IPS-NIHi7 (cell line): ENCODE measurements around the gene FASLG.

Experiments used
- DNase-seq: peaks from one replicate; pipeline ENCODE4 v3.0.0; 2012; ENCODE audit warnings: mixed read lengths; ENCODE audit errors: extremely low spot score

Gene FASLG

GRCh38 chr1:172646653-172647052 is 12.2 kb upstream of the FASLG start:
- DNase-seq, result no peak

DNA sequence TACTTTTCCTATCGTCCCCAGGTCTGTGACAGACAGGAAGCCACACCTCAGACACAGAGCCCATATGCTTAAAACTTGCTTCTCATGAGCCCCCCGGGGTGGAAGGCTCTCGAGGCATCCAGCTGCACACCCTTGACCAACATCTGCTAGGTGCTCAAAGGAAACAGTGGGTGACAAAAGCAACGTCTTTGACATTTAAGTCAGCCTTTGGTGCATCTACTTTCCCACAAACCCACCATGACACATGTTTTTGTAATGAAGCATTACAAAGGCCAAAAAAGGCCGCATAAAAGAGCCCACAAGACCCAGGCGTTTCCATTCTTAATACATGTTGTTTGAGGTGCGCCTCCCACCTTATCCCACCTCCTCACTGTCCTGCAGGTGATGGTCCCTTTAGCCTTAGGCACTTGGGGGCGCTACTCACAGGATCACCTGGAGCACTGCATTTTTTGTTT is 11.8 kb upstream of the FASLG start:
- DNase-seq, result no peak

- DNase-seq, result no peak
These were observed 10.9 kb upstream of the FASLG start for GRCh38 chr1:172647987-172648386.

DNA sequence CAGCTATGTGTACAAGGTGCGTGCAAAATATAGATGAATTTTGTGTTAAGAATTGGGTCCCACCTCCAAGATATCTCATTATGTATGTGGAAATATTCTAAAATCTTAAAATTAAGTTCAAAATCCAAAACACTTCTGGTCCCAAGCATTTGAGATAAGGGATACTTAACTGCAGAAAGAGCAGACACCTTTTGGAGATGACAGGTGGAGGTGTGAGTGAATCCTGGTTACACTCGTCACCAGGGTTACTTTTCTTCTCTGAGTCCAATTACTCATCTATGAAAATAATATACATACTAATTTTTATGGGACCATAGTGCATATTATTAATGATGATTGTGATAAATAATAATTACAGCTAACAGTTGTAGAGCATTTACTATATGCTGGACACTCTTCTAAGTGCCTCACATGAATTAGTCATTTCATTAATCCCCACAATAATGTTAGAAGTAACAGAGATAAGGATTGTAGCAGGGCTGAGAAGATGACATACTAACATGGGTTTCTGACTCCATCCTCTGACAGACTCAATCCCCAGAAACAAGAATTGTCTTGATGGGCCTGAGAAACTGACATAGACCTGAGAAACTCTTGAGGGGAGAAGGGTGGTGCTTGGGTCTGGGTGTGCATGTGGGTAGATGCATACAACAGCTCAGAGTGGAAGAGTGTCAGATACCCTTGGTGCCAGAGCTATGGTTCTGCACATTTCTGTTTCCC is 8.3 kb upstream of the FASLG start:
- DNase-seq, result no peak

DNA sequence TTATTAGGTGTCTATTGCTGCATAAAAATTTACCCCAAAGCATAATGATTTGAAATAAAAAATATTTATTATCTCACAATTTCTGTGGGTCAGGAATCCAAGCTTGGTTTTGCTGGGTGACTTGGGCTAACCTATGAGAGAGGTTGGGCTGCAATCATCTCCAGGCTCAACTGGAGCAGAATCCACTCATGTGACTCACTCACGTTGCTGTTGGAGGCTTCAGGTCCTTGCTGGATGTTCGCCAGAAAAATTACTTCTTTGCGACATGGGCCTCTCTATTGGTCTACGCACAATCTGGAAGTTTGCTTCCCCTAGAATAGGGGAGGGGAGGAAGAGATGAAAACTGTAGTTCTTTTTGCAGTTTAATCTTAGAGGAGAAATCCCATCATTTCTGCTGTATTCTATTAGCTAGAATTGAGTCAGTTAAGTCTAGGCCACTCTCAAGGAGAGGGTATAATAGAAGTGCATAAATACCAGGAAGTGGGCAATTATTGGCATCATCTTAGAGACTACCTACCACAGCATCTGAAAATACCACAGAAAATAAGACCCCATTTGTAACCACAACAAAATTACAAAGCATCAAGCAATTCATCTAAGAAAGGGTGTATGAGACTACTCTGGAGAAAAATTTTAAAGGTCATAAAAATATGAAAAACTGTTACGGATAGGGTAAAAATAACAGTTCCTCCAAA is 5.7 kb upstream of the FASLG start:
- DNase-seq, result no peak

- DNase-seq, result no peak
These were observed 4.4 kb upstream of the FASLG start for GRCh38 chr1:172654535-172654934.

- DNase-seq, result no peak
These were observed 2.3 kb upstream of the FASLG start for GRCh38 chr1:172656576-172656975.

GRCh38 chr1:172657586-172657985 is 1.3 kb upstream of the FASLG start:
- DNase-seq, result no peak

- DNase-seq, result no peak
These were observed 2.2 kb downstream of the FASLG start for GRCh38 chr1:172661107-172661506.

DNA sequence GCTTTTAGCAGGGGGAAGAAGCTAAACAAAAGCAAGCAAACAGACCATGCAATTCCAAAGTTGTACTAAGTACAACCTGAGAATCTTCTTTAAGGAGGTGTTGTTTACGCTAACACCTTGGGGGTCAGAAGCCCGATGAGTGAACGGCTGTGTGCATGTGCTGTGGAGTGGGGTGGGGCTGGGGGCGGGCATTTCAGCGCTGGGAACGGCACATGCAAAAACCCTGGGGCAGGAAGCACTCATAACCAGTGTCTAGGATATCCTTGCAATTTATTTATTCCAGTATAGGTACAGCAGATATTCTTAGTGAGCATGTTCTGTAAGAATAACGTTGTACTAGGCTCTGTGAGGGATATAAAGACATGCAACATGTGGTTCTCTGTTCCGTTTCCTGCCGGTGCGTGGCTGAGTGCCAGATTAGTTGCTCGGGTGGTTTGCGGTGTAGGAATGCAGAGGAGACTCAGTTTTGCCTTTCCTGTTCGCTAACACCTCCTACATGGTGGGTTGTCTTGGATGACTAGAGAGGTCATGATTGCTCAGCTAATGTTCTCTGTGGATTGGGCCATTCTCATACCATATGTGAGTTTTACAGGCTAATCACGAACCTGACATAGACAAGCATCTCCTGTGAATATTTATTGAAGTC is 3.7 kb downstream of the FASLG start:
- DNase-seq, result no peak

GRCh38 chr1:172663732-172664131 is 4.8 kb downstream of the FASLG start:
- no peak for DNase-seq

DNA sequence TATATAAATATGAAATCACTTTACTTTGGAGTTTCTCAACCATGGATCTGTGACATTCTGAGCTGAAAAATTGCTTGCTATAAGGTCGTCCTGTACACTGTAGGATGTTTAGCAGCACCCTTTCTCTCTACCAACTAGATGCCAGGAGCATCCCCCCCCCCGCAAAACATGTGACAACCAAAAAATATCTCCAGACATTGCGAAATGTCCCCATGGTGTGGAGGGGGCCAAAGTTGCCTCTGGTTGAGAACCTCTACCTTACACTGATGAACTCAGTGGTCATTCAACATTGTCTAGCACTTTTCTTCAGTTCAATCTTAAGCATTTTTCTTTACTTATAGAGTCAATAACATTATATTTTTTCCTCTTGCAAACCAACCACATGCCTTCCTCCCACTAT is 9.2 kb downstream of the FASLG start:
- DNase-seq, result no peak

DNA sequence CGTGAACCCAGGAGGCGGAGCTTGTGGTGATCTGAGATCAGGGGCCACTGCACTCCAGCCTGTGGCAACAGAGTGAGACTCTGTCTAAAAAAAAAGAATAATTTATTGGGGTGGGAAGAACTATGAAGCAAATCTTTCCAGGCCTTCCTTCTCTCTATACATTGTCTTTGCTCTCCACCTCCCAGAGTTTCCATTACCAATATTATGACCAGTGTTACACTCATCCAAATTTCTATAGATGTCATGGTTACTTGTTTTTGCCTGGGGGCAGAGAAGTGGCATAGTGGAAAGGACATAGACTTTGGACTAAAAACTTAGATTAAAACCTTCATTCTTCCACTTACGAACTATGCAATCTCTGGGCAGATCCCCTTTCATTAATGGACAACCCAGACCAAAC is 10.1 kb downstream of the FASLG start:
- no peak for DNase-seq

GRCh38 chr1:172670316-172670715 is 11.4 kb downstream of the FASLG start:
- DNase-seq, result no peak

GRCh38 chr1:172670791-172671190 is 11.9 kb downstream of the FASLG start:
- DNase-seq, result no peak

DNA sequence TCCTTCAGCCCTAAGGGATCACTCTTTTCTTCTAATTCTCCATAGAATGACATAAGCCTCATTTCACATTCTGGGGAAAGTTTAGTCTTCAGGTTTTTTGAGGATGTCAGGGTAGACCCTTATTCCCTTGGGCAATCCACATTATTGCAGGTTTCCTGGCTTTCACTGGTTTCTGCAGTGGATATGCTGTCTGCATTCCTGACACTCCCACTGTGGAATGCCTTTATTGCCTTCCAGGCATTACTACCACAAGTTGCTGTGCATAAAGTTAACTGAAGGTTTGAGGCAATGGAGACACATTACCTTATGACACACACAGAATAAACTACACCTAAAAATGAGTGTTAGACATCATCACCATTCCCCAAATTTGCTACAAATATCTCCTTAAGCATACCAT is 12.7 kb downstream of the FASLG start:
- DNase-seq, result no peak

DNA sequence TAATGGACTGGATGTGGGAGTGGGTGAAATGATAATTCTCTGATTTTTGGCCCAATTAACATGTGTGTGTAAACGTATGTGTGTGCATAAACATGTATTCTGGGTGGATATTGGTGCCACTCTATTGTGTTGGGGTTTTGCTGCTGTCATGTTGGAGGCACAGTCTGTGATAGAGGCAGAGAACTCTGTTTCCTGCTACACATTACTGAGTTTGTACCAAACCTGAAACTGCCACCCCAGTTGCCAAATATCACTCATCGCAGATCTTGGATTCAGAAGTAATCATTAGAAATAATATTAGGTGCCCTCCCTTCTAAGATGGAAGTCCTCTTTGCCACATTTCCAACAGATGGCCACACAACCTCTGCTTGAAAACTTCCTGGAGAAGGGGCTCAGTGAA is 13.8 kb downstream of the FASLG start:
- no peak for DNase-seq

DNA sequence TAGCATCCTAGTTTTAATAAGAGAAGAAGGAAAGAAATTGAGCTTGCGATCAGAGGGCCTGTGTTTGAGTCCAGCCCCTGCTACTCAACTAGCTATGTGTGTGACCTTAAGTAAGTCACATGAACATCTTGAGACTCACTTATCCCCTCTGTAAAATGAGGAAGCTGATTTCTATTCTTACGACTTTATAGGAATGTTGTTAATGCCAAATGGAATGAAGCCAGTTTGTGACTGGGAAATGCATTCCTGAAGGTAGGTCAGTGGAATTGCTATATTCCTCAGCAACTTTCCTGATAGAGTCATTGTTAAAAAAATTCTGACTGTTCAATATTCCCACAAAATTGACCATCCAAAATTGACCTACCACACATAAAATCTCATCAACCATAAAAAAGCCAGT is 14.9 kb downstream of the FASLG start:
- no peak for DNase-seq

DNA sequence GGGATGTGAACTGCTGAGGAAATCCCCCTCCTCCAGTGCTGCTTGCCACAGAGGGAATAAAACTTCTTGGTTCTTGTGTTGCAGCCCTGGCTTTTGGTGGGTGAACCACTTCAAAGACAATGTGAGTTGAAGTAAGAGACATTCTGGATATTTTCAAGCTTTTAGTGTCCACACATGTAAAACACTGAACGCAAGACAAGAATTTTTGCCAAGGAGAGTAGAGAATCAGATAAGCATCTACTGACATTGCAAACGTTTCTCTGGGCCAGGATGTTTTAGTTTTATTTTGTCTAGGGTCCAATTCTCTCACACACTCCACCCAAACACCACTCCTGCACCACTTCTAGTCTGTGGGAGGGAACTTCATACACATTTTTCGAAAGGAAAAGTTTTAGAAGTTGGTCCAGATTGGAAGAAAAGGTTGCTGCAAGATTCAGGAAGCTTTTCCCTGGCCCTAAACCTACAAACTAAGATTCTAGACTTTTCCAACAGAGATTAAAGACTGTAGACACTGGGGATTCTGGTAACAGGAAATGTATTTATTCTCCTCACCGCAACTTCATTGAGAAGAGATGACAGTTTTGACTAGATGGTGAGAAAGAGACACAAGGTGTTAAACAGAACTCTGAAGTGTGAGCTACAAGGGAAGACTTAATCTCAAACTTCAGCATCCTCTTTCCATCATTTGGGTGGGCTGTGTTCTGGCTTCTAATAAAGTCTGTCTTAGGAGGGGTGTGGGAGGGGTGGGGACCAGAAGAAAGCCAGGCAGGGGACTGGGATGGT is 16.1 kb downstream of the FASLG start:
- no peak for DNase-seq

DNA sequence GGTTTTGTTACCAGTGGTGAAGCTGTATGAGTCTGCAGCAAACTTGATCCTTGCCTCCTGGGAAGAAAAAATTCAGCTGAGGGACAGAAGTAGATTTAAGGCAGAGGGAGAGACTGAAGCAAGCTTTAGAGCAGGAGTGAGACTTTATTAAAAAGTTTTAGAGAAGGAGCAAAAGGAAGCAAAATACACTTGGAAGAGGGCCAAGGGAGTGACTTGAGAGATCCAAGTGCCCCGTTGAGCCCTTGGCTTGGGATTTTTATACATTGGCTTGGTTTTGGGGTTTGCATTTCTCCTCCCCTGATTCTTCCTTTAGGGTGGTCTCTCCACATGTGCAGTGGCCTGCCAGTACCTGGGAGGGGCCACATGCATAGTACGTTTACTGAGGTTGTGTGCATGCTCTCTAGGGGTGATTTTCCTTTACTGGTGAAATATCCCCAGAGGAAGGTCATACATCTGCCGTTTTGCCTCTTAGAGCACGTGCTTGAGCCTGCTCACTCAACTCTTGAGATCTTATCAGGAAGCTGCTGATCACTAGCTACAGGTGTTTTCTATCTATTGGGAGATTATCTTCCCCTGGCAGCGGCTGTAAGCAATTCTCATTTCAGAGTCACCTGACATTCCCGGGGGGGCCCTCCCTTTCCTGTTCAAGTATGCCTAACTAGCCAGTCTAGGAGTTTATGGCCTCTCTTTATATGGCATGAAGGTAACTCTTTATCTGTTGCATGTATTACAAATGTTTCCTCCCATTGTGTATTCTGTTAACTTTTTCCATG is 20.3 kb downstream of the FASLG start:
- no peak for DNase-seq

GRCh38 chr1:172680244-172680643 is 21.3 kb downstream of the FASLG start:
- DNase-seq, result no peak
